Measurements from ENCODE around the gene SLCO6A1.
A peak's percentile ranks its signal among the peaks of the same experiment; 100 is the strongest.
"Not testable (repeated sequence)": the region's sequence is repeated elsewhere in the genome, so short reads cannot be mapped to it uniquely, and the experiment has no call there.

SLCO6A1 gene

DNA sequence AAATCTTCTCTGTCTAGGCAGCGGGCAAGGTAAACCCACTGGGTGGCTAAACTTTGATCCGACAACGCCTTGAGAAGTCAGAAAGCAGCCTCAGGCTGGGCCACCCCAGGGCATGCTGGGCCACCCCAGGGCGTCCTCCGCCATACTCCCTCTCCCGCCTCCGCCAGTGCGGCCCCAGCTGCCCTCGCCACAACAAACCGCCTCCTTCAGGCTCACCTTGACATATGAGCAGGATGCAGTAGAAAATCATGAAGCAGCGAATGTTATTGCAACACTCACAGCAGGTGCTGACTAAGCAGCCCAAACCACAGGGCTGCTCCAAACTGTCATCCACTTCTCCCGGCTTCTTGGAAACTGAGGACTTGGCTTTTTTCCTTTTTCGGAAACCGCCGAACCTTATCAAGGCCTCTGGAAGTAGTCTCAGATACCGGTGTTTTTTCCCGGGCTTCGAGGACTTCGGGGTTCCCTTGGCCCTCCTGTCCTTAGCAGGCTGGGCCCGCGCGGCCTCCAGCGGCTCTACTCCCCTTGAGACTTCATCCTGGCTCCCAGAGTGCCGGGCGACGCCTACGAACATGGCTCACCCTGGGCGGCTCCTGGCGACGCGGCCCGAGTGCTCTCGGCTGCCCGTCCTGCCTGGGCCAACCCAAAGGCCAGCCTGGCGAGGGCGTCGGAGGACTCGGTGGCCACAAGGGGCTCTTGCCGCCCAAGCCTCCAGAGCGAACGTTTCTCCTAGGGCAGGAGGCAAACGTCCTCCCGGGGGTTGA, at the start of gene SLCO6A1:
SLCO6A1 (minus strand) TSS at position 731 of the 764 bp plus-strand sequence; CDS start at position 574, 157 bp downstream.
- DNase-seq = no peak

DNA sequence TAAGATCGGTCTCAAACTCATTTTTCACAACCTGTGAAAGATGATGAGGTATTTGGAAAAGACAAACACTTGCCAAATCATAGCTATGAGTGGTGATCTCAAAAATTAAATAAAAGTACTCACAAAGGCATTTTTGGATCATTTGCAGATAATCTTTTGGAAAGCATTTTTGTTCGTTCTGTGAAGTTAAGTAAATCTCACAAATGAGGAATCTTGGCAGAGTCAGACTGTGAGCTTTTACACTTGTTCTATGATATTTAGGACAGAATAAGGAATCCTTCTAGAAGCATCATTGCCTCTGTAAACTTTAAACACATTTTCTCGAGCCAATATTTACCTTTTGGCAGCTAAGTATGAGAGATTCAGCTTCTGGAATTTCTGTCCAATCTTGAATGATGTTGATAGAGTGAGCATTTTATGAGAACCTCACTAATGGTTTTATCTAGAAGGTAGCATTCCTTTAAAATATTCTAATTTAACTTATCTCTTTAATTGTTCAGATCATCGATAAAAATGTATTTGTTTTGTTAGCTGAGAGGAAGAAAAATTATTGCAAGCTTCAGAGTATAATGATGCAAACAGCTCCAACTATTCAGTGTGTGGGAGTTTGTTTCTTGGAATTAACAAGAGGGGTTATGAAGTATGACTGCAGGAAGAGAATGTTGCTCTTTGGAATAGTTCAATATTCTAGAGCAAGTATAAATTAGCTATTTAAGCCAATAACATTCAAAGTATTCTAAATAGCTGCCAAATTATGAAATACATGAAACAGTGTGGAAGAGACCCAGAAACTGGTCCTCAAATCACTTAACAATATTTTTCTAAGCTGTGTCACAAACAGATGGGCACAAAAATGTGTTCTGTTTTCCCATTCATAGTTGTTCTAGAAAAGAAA, 48.6 kb upstream of the SLCO6A1 start:
- no peak for DNase-seq

DNA sequence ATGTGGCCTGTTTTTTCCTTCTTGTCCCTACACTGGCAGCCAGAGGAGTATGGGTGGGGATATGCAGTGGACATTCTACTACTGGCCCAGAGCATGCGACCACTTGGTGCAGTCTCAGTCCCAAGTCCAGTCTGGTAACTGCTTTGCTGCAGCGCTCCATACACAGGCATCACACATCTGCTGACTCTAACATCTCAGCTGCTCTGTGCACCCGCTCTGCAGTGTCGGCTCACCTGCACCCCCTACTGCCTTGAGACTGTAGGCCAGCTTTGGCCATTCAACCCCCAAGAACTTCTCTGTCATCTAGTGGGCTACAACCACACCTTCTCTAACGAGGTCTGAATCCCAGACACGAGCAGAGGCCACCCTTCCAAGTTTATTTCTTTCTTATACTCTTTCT, 46.4 kb upstream of the SLCO6A1 start:
- no peak for DNase-seq

DNA sequence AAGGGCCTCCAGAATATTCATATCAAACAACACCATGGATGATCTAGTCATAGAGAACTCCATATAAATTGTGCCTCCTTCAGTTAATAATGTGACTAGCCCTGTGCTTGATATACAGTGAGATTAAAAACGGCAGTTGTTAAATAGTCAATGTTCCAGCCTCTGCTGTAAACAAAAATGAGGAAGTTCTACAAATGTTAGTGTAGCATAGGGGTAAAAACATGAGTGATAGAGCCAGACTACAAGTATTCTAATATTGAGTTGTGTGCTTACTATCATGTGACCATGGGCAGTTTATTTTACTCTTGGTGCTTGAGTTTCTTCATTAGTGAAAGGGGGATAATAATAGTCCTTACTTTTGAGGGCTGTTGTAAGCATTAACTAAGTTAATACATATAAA, 43.3 kb upstream of the SLCO6A1 start:
- no peak for DNase-seq

- DNase-seq = peak; percentile 38
These were observed 41.4 kb upstream of the SLCO6A1 start for GRCh38 chr5:102539996-102540728.

DNA sequence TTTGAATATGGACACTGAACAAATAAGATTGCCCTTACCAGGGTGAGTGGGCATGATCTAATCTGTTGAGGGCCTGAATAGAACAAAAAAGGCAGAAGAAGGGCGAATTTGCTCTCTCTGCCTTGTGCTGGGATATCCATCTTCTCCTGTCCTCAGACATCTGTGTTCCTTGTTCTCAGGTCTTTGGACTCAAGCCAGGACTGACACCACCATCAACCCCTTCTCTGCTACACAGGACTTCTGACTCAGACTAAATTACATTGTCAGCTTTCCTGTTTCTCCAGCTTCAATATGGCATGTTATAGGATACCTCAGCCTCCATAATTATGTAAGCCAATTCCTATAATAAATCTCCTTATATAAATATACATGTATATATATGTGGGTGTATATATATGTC, 40.8 kb upstream of the SLCO6A1 start:
- peak; percentile 19 for DNase-seq

GRCh38 chr5:102537011-102537410, 38.2 kb upstream of the SLCO6A1 start:
- no peak for DNase-seq

- peak; percentile 26 for DNase-seq
These were observed 37.6 kb upstream of the SLCO6A1 start for GRCh38 chr5:102536323-102536928.

GRCh38 chr5:102532123-102532522, 33.3 kb upstream of the SLCO6A1 start:
- DNase-seq = peak; percentile 61

DNA sequence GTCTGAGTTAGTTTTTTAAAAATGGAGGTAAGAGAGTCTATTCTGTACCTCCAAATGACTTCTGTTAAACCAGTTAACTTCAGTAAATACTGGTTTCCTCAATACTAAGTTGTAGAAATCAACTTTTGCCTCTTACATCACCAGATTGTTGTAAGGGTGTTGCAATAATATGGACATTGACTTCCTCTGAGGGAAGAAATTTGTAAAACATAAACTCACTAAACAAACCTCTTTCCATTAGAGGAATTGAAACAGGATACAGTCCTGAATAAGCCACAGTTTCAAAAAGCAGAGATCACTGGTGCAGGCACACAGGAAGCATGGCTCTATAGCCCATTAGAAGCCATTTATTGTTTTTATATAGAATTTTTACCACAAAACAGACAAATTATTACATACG, 32.7 kb upstream of the SLCO6A1 start:
- DNase-seq = no peak

- no peak for DNase-seq
These were observed 30.6 kb upstream of the SLCO6A1 start for GRCh38 chr5:102529447-102529846.

- no peak for DNase-seq
These were observed 30.2 kb upstream of the SLCO6A1 start for GRCh38 chr5:102529031-102529430.

- peak; percentile 13 for DNase-seq
These were observed 29.8 kb upstream of the SLCO6A1 start for GRCh38 chr5:102528600-102528999.

DNA sequence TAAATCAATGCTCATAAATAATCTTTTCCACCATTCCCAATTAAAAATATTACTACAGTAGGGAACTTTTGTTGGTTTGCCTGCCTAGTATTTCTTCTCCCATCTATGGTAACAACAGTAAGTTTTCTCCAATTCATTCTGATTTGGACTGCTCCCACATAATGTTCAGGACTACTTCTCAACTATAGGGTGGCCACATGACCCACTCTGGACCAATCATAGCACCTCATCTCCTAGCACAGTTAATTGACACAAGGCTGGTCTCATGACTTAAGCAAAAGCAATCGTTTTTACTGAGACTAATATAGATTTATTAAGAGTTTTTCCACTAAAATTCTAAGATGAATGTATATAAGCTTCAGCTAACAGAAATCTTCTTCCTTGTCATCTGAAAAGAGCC, 28.7 kb upstream of the SLCO6A1 start:
- DNase-seq = no peak

GRCh38 chr5:102523541-102524175, 24.9 kb upstream of the SLCO6A1 start:
- no peak for DNase-seq

- peak; percentile 31 for DNase-seq
These were observed 12.9 kb upstream of the SLCO6A1 start for GRCh38 chr5:102511666-102512065.

DNA sequence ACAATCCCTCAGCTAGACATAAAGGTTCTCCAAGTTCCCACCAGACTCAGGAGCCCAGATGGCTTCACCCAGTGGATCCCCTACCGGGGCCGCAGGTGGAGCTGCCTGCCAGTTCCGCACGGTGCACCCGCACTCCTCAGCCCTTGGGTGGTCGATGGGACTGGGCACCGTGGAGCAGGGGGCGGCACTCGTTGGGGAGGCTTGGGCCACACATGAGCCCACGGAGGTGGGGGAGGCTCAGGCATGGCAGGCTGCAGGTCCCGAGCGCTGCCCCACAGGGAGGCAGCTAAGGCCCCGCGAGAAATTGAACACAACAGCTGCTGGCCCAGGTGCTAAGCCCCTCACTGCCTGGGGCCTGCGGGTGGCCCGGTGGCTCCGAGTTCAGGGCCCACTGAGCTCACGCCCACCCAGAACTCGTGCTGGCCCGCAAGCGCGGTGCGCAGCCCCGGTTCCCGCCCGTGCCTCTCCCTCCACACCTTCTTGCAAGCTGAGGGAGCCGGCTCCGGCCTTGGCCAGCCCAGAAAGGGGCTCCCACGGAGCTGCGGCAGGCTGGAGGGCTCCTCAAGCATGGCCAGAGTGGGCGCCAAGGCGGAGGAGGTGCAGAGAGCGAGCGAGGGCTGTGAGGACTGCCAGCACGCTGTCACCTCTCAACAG, 7.4 kb downstream of the SLCO6A1 start:
- DNase-seq = not testable (repeated sequence)

DNA sequence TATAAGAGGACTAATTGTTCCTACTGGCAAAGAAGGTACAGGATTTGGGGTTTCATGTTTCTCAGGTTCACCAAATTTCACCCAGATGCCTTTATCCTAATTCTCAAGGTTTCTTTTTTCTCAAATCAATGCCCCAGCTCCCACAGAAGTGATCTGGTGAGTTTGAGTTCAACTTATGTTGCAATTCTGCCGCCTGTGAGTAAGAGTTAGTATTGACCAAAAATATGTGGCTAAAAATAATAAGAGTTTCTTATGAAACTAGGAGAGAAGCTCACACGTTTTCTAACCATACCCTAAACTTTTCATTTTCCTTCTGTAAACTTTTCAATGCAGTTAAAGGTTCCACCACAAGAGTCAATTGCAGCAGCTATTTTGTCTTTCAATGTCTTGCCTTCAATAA, 15.1 kb downstream of the SLCO6A1 start:
- DNase-seq = peak; percentile 40

GRCh38 chr5:102481054-102481715, 17.6 kb downstream of the SLCO6A1 start:
- peak; percentile 65 for DNase-seq

DNA sequence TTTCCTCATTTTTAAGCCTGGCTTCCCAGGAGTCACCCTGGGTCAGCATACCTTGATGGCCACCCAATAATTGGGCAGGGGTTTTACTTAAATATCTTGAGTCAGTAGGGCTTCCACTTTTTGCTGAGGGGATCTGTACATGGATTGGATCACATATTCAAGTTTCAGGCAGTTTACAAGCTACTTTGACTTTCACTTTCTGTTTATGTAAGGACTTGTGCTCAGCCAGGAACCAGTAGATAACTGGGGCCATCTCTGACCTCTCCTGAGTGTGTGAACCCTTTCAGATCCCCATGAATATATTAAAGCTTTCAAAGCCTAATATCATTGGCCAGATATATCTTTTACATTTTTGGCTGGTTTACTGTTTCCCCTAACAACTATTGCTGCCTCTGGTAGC, 45.1 kb downstream of the SLCO6A1 start:
- no peak for DNase-seq

- no peak for DNase-seq
These were observed 47.7 kb downstream of the SLCO6A1 start for GRCh38 chr5:102451082-102451481.

Measured in fibroblast of upper back skin (primary cell).